A673 (cell line): Measurements from ENCODE around the gene ACSL1. TPM values are rescaled to one million over a fixed set of nuclear protein-coding genes. Genes with fewer than 3 reads are reported as not detected.

Experiments
- BruUV-seq: library from RNA; stranded (reverse); fragments of 400-500 nt; replicated peaks from 2 replicates; lab custom pipeline; 2021; lab: Mats Ljungman, UMichigan
- CTCF ChIA-PET: fragments of 300-600 bp; sonication (Branson Sonifier 250); formaldehyde crosslinking; loops from one replicate; lab custom pipeline; 2022; ENCODE audit warnings: antibody characterized with exemption; lab: Charles Lee
- POLR2A ChIA-PET: fragments of 300-600 bp; sonication (Branson Sonifier 250); formaldehyde crosslinking; loops from one replicate; lab custom pipeline; 2022; ENCODE audit warnings: antibody characterized with exemption; ENCODE audit not compliant: low non-redundant PET; lab: Charles Lee
- DNase-seq: peaks from one replicate; pipeline ENCODE4 v3.0.0-alpha.2; 2015; ENCODE audit warnings: low spot score
- H3K27ac ChIP-seq: fragments of 200-600 bp; sonication (generic); 2 replicates; pipeline ENCODE4 v1.5.1; 2016; ENCODE audit warnings: mixed run types, low read depth, mild to moderate bottlenecking, mixed read lengths, antibody characterized with exemption, low read length; ENCODE audit not compliant: poor library complexity, severe bottlenecking
- H3K27me3 ChIP-seq: fragments of 200-600 bp; sonication (generic); replicated peaks from 2 replicates; pipeline ENCODE4 v1.6.1; 2017; ENCODE audit warnings: mixed run types, low read depth, mild to moderate bottlenecking, mixed read lengths, antibody characterized with exemption, low read length; ENCODE audit not compliant: insufficient read depth, poor library complexity
- H3K36me3 ChIP-seq: fragments of 200-600 bp; sonication (generic); 2 replicates; pipeline ENCODE4 v1.6.1; 2016; ENCODE audit warnings: mixed run types, mild to moderate bottlenecking, mixed read lengths, antibody characterized with exemption, low read length; ENCODE audit not compliant: insufficient read depth, poor library complexity, severe bottlenecking
- H3K4me1 ChIP-seq: fragments of 200-600 bp; sonication (generic); 2 replicates; pipeline ENCODE4 v1.6.1; 2017; ENCODE audit warnings: mixed run types, mild to moderate bottlenecking, mixed read lengths, antibody characterized with exemption, low read length; ENCODE audit not compliant: insufficient read depth, poor library complexity, severe bottlenecking
- H3K4me3 ChIP-seq: fragments of 200-600 bp; sonication (generic); 2 replicates; pipeline ENCODE4 v1.5.1; 2016; ENCODE audit warnings: low read depth, mixed run types, mild to moderate bottlenecking, mixed read lengths, low read length; ENCODE audit not compliant: poor library complexity, severe bottlenecking
- H3K9me3 ChIP-seq: fragments of 200-600 bp; sonication (generic); 2 replicates; pipeline ENCODE4 v1.6.1; 2016; ENCODE audit warnings: mixed run types, low read depth, mild to moderate bottlenecking, mixed read lengths, antibody characterized with exemption, low read length; ENCODE audit not compliant: poor library complexity, severe bottlenecking
- CTCF ChIP-seq: fragments of 300-800, 200-600 bp; sonication (generic); conservative IDR thresholded peaks from 2 replicates; pipeline ENCODE4 v1.5.1; 2017; ENCODE audit warnings: low read depth, mild to moderate bottlenecking, antibody characterized with exemption, low read length, moderate library complexity, mixed read lengths
- EZH2 ChIP-seq: fragments of 200-600 bp; sonication (generic); IDR thresholded peaks from 2 replicates; pipeline ENCODE4 v1.6.1; 2017; ENCODE audit warnings: borderline replicate concordance, low read depth, mild to moderate bottlenecking, mixed read lengths, antibody characterized with exemption, low read length; ENCODE audit not compliant: poor library complexity, severe bottlenecking
- intact Hi-C: fragments of 100-400 bp; cut with micrococcal nuclease; formaldehyde crosslinking; loops from one replicate; pipeline ENCODE4 v1.10.0; 2022; ENCODE audit not compliant: unreplicated experiment
- total RNA-seq: library from RNA; stranded (reverse); gene quantifications from 2 replicates; pipeline ENCODE4 v1.2.3, GENCODE V29; 2021

The ACSL1 gene
- total RNA-seq, 1 experiment from 2014 or later, result 5.2 TPM

GRCh38 chr4:184808713-184809050, 17.1 kb downstream of the ACSL1 start:
- H3K27me3 ChIP-seq, result no peaks in the 10 kb centered on the region
- POLR2A ChIA-PET, result no interaction called here
- H3K36me3 ChIP-seq, result no peaks in the 10 kb centered on the region
- H3K9me3 ChIP-seq, result no peaks in the 10 kb centered on the region
- TF ChIP-seq EZH2, result no peak
- TF ChIP-seq CTCF, result no peak
- intact Hi-C loops, result no loop called here
- DNase-seq, result no peak
- no peaks in the 10 kb centered on the region for H3K4me1 ChIP-seq
- no TSS peak for BruUV-seq
- no peak overlapping the region for H3K27ac ChIP-seq
- CTCF ChIA-PET, result no interaction called here
- no peak overlapping the region for H3K4me3 ChIP-seq

- TF ChIP-seq CTCF (no peak), EZH2 (no peak)
- H3K4me1 ChIP-seq, result no peaks in the 10 kb centered on the region
- ChIA-PET POLR2A (no interaction called here), CTCF (no interaction called here)
- no peaks in the 10 kb centered on the region for H3K9me3 ChIP-seq
- H3K4me3 ChIP-seq, result no peak overlapping the region
- BruUV-seq, result no TSS peak
- DNase-seq, result no peak
- no peak overlapping the region for H3K27ac ChIP-seq
- H3K36me3 ChIP-seq, result no peaks in the 10 kb centered on the region
- H3K27me3 ChIP-seq, result no peaks in the 10 kb centered on the region
- intact Hi-C loops, result no loop called here
Measured at GRCh38 chr4:184807797-184808712, 17.7 kb downstream of the ACSL1 start.

GRCh38 chr4:184807256-184807655, 18.5 kb downstream of the ACSL1 start:
- ChIA-PET POLR2A (no interaction called here), CTCF (no interaction called here)
- intact Hi-C loops, result no loop called here
- Histone ChIP-seq H3K4me3 (no peak overlapping the region), H3K4me1 (no peaks in the 10 kb centered on the region), H3K27ac (no peak overlapping the region), H3K9me3 (no peaks in the 10 kb centered on the region), H3K27me3 (no peaks in the 10 kb centered on the region), H3K36me3 (no peaks in the 10 kb centered on the region)
- no peak for DNase-seq
- BruUV-seq, result no TSS peak
- TF ChIP-seq CTCF, result no peak
- no peak for TF ChIP-seq EZH2
